ENCODE data around the gene MSLN. TPM values are rescaled to one million over a fixed set of nuclear protein-coding genes. Genes with fewer than 3 reads are reported as not detected.

MSLN gene
- total and polyA plus RNA-seq, 2 experiments from 2014 or later: not detected

- no peaks in the 10 kb centered on the region for H3K36me3 ChIP-seq (ENCODE audit: low read depth)
- no peaks in the 10 kb centered on the region; the same call in 1 of the 2 replicates for H3K79me2 ChIP-seq (ENCODE audit: insufficient read depth)
- H3K27me3 ChIP-seq (replicated peaks; ENCODE audit: insufficient read depth): peaks cover 10% of the 10 kb centered on the region; the same call in 1 of the 2 replicates
- H2AFZ ChIP-seq: no peak overlapping the region
- in situ Hi-C loops (cut with MboI): no loop called here
- H3K27ac ChIP-seq: no peak overlapping the region
- peaks cover 10% of the 10 kb centered on the region for H3F3A ChIP-seq (ENCODE audit: insufficient read depth)
- whole genome bisulfite sequencing, 2 experiments (ENCODE audit: low coverage in 1 of 2, low lambda C conversion rate in 2 of 2, missing lambda C conversion rate in 2 of 2): 63 to 66% methylated on average over 11 of the region's 11 CpGs
- H3K4me2 ChIP-seq (ENCODE audit: unreplicated experiment): no peak overlapping the region
- H3K4me1 ChIP-seq (ENCODE audit: insufficient read depth): peaks cover 11% of the 10 kb centered on the region; the same call in 1 of the 2 replicates
- H4K20me1 ChIP-seq (ENCODE audit: insufficient read depth): no peaks in the 10 kb centered on the region
- DNase-seq: no peak
- H3K9ac ChIP-seq: no peak overlapping the region
- no peaks in the 10 kb centered on the region for H3K9me3 ChIP-seq (ENCODE audit: low read depth)
- TF ChIP-seq EZH2phosphoT487 (IDR thresholded peaks at IDR 0.05; ENCODE audit: insufficient read depth, low read depth) (no peak), EZH2 (IDR thresholded peaks at IDR 0.05; ENCODE audit: insufficient read depth, poor library complexity, severe bottlenecking) (no peak)
- H3K4me3 ChIP-seq: no peak overlapping the region
- H3K9me2 ChIP-seq (ENCODE audit: insufficient read depth): no peaks in the 10 kb centered on the region
These were observed 46.5 kb upstream of the MSLN start for GRCh38 chr16:714079-714478.

DNA sequence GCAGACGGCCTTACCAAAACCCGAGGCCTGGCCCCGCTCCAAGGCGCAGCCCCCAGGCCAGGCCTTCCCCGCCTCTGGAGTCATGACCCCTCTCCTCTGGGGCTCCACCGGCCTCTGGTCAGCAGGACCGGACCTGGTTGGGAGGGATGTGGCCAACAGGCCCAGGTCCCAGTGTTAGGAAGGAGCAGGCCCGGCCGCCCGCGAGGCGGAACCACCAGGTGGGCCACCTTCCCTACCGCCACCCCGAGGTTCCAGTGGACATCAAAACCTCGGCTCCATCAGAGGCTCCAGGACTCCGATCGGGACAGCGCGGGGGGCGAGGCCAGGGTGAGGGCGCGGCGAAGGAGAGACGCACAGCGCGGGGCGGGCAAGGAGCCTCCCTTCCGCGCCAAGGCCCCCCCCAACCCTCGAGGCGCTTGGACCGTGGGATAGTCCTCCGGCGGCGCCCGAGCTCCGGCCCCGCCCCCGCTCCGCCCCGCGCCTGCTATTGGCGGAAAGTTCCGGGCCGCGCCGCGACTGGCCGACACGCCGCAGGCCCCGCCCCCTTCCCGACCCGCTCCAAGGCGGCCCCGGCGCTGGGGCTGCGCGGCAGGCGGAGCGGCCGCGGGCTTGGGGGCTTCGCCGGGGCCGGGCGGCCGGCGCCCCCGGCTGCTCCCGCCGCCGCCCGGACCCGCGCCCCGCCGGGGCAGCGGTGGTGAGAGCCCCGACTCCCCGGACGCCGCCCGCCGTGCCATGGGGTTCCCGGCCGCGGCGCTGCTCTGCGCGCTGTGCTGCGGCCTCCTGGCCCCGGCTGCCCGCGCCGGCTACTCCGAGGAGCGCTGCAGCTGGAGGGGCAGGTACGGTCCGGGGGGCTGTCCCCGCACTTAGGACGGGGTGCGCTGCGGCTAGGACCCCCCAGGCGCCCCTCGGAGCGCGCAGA, 45.7 kb upstream of the MSLN start, which contains the start of gene METRN:
METRN (plus strand) TSS at position 561 of the 919 bp plus-strand sequence; CDS start at position 733, 172 bp downstream.
- Histone ChIP-seq H4K20me1 (ENCODE audit: insufficient read depth) (no peaks in the 10 kb centered on the region), H3K4me1 (ENCODE audit: insufficient read depth) (peaks cover 9% of the 10 kb centered on the region), H3K9ac (peak within 1 kb of the TSS; percentile 73), H3K36me3 (ENCODE audit: low read depth) (no peaks in the 10 kb centered on the region), H3K9me2 (ENCODE audit: insufficient read depth) (no peaks in the 10 kb centered on the region), H3K4me3 (peak within 1 kb of the TSS; percentile 76), H3K4me2 (ENCODE audit: unreplicated experiment) (peak within 1 kb of the TSS; percentile 63), H3F3A (ENCODE audit: insufficient read depth) (peaks cover 10% of the 10 kb centered on the region), H3K27me3 (replicated peaks; ENCODE audit: insufficient read depth) (peaks cover 10% of the 10 kb centered on the region; the same call in 1 of the 2 replicates), H2AFZ (peak within 1 kb of the TSS; percentile 62), H3K9me3 (ENCODE audit: low read depth) (no peaks in the 10 kb centered on the region), H3K79me2 (ENCODE audit: insufficient read depth) (no peaks in the 10 kb centered on the region; the same call in 1 of the 2 replicates), H3K27ac (no peak within 1 kb of the TSS)
- peak; percentile 97 for DNase-seq
- in situ Hi-C loops (cut with MboI): no loop called here
- TF ChIP-seq EZH2 (IDR thresholded peaks at IDR 0.05; ENCODE audit: insufficient read depth, poor library complexity, severe bottlenecking) (no peak), EZH2phosphoT487 (IDR thresholded peaks at IDR 0.05; ENCODE audit: insufficient read depth, low read depth) (no peak)
- 6 to 12% methylated on average over 24 to 89 of the region's 108 CpGs for WGBS, 2 experiments (ENCODE audit: low coverage in 1 of 2, low lambda C conversion rate in 2 of 2, missing lambda C conversion rate in 2 of 2)

GRCh38 chr16:715477-716199, 44.9 kb upstream of the MSLN start:
- H3K27me3 ChIP-seq (replicated peaks; ENCODE audit: insufficient read depth): peaks cover 3% of the 10 kb centered on the region; the same call in 1 of the 2 replicates
- H3K79me2 ChIP-seq (ENCODE audit: insufficient read depth): no peaks in the 10 kb centered on the region; the same call in 1 of the 2 replicates
- H3K4me2 ChIP-seq (ENCODE audit: unreplicated experiment): peak overlapping the region; percentile 63
- 6 to 7% methylated on average over 36 to 58 of the region's 74 CpGs for WGBS, 2 experiments (ENCODE audit: low coverage in 1 of 2, low lambda C conversion rate in 2 of 2, missing lambda C conversion rate in 2 of 2)
- no peaks in the 10 kb centered on the region for H3K36me3 ChIP-seq (ENCODE audit: low read depth)
- H3F3A ChIP-seq (ENCODE audit: insufficient read depth): peaks cover 10% of the 10 kb centered on the region
- TF ChIP-seq EZH2phosphoT487 (IDR thresholded peaks at IDR 0.05; ENCODE audit: insufficient read depth, low read depth) (no peak), EZH2 (IDR thresholded peaks at IDR 0.05; ENCODE audit: insufficient read depth, poor library complexity, severe bottlenecking) (no peak)
- in situ Hi-C loops (cut with MboI): no loop called here
- peak; percentile 63 for DNase-seq
- H3K4me3 ChIP-seq: peak overlapping the region; percentile 76
- H2AFZ ChIP-seq: peak overlapping the region; percentile 62
- H3K9me3 ChIP-seq (ENCODE audit: low read depth): no peaks in the 10 kb centered on the region
- peak overlapping the region; percentile 73 for H3K9ac ChIP-seq
- no peaks in the 10 kb centered on the region for H3K9me2 ChIP-seq (ENCODE audit: insufficient read depth)
- H3K4me1 ChIP-seq (ENCODE audit: insufficient read depth): peaks cover 9% of the 10 kb centered on the region; the same call in 1 of the 2 replicates
- H3K27ac ChIP-seq: no peak overlapping the region
- H4K20me1 ChIP-seq (ENCODE audit: insufficient read depth): no peaks in the 10 kb centered on the region

DNA sequence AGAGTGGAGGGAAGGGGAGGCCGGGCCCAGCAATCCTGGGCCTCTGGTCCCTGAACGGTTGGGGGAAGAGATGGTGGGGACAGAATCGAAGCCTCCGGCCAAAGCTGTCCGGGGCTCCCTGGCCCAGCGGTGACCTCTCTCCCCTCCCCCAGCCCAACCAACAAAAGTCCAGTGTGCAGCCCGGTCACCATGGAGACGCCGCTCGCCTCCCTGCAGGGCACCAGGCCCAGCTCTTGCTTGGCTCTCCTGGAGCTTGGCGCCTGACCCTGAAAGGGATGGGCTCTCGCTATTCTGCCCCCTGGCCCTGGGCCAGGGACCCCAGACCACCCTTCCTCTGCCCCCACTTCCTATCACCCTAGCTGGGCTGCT, 44.4 kb upstream of the MSLN start:
- no peak overlapping the region for H2AFZ ChIP-seq
- no peak for TF ChIP-seq EZH2 (IDR thresholded peaks at IDR 0.05; ENCODE audit: insufficient read depth, poor library complexity, severe bottlenecking)
- no peak for TF ChIP-seq EZH2phosphoT487 (IDR thresholded peaks at IDR 0.05; ENCODE audit: insufficient read depth, low read depth)
- in situ Hi-C loops (cut with MboI): no loop called here
- H3K27ac ChIP-seq: no peak overlapping the region
- no peaks in the 10 kb centered on the region for H3K9me3 ChIP-seq (ENCODE audit: low read depth)
- H3K4me1 ChIP-seq (ENCODE audit: insufficient read depth): peaks cover 9% of the 10 kb centered on the region; the same call in 1 of the 2 replicates
- WGBS, 2 experiments (ENCODE audit: low coverage in 1 of 2, low lambda C conversion rate in 2 of 2, missing lambda C conversion rate in 2 of 2): 21 to 28% methylated on average over 10 to 12 of the region's 12 CpGs
- peaks cover 10% of the 10 kb centered on the region for H3F3A ChIP-seq (ENCODE audit: insufficient read depth)
- no peaks in the 10 kb centered on the region for H3K9me2 ChIP-seq (ENCODE audit: insufficient read depth)
- H3K79me2 ChIP-seq (ENCODE audit: insufficient read depth): no peaks in the 10 kb centered on the region; the same call in 1 of the 2 replicates
- H3K36me3 ChIP-seq (ENCODE audit: low read depth): no peaks in the 10 kb centered on the region
- peak overlapping the region; percentile 63 for H3K4me2 ChIP-seq (ENCODE audit: unreplicated experiment)
- H3K27me3 ChIP-seq (replicated peaks; ENCODE audit: insufficient read depth): no peaks in the 10 kb centered on the region
- DNase-seq: peak; percentile 63
- no peaks in the 10 kb centered on the region for H4K20me1 ChIP-seq (ENCODE audit: insufficient read depth)
- peak overlapping the region; percentile 76 for H3K4me3 ChIP-seq
- H3K9ac ChIP-seq: peak overlapping the region; percentile 73
